IMR-90 (cell line): Measurements from ENCODE around the gene RBP4. TPM values are rescaled to one million over a fixed set of nuclear protein-coding genes. Genes with fewer than 3 reads are reported as not detected.

Source experiments
- ATAC-seq: fragments of 200-7000 bp; cut with Tn5 transposase; 2 replicates; pipeline ENCODE4 v1.9.1; 2020; ENCODE audit warnings: low read depth, mild to moderate bottlenecking, moderate library complexity
- BruUV-seq: library from RNA; stranded (reverse); fragments of 400-500 nt; replicated peaks from 2 replicates; lab custom pipeline; 2021; lab: Mats Ljungman, UMichigan
- CTCF ChIA-PET: fragments of 300-600 bp; formaldehyde crosslinking; extraction: SDS; loops from one replicate; lab custom pipeline; 2021; ENCODE audit warnings: antibody characterized with exemption; lab: Yijun Ruan, JAX
- POLR2A ChIA-PET: fragments of 300-600 bp; sonication (Branson Sonifier 250); formaldehyde crosslinking; loops from one replicate; lab custom pipeline; 2022; ENCODE audit warnings: antibody characterized with exemption; ENCODE audit not compliant: unreplicated experiment; lab: Charles Lee
- DNase-seq: peaks from one replicate; pipeline ENCODE4 v3.0.0; 2013
- H2AFZ ChIP-seq: replicated peaks from 2 replicates; pipeline ENCODE3; 2013; ENCODE audit warnings: low read length, mild to moderate bottlenecking; ENCODE audit not compliant: poor library complexity
- H2AK5ac ChIP-seq: 2 replicates; pipeline ENCODE4 v1.6.1; 2013; ENCODE audit warnings: low read depth, low read length, inconsistent platforms
- H2AK9ac ChIP-seq: replicated peaks from 2 replicates; pipeline ENCODE3; 2013; ENCODE audit warnings: mild to moderate bottlenecking, low read depth, low read length, moderate library complexity; ENCODE audit not compliant: poor library complexity
- H2BK120ac ChIP-seq: 2 replicates; pipeline ENCODE4 v1.6.1; 2013; ENCODE audit warnings: low read depth, low read length, inconsistent platforms
- H2BK15ac ChIP-seq: 3 replicates; pipeline ENCODE4 v1.6.1; 2013; ENCODE audit warnings: low read depth, low read length, inconsistent platforms
- H2BK20ac ChIP-seq: 2 replicates; pipeline ENCODE4 v1.6.1; 2013; ENCODE audit warnings: low read depth, mild to moderate bottlenecking, inconsistent platforms, low read length, moderate library complexity
- H2BK5ac ChIP-seq: 2 replicates; pipeline ENCODE4 v1.6.1; 2013; ENCODE audit warnings: mild to moderate bottlenecking, low read depth, low read length, inconsistent platforms; ENCODE audit not compliant: poor library complexity, severe bottlenecking
- H3K14ac ChIP-seq: replicated peaks from 2 replicates; pipeline ENCODE4 v1.6.1; 2013; ENCODE audit warnings: low read depth, low read length, inconsistent platforms
- H3K18ac ChIP-seq: 2 replicates; pipeline ENCODE4 v1.6.1; 2013; ENCODE audit warnings: low read depth, low read length, control low read depth
- H3K23ac ChIP-seq: 2 replicates; pipeline ENCODE4 v1.6.1; 2013; ENCODE audit warnings: low read depth, low read length, inconsistent platforms
- H3K27ac ChIP-seq: 2 replicates; pipeline ENCODE4 v1.5.1; 2013; ENCODE audit warnings: mild to moderate bottlenecking, control low read depth, low read length; ENCODE audit not compliant: insufficient read depth
- H3K27me3 ChIP-seq: 2 replicates; pipeline ENCODE4 v1.6.1; 2013; ENCODE audit warnings: low read length; ENCODE audit not compliant: control insufficient read depth, insufficient read depth
- H3K36me3 ChIP-seq: 2 replicates; pipeline ENCODE4 v1.6.1; 2013; ENCODE audit warnings: low read length, mixed read lengths; ENCODE audit not compliant: control insufficient read depth, insufficient read depth
- H3K4ac ChIP-seq: 2 replicates; pipeline ENCODE4 v1.6.1; 2013; ENCODE audit warnings: low read depth, low read length, inconsistent platforms
- H3K4me1 ChIP-seq: 2 replicates; pipeline ENCODE4 v1.6.1; 2013; ENCODE audit warnings: low read length, mixed read lengths; ENCODE audit not compliant: control insufficient read depth, insufficient read depth
- H3K4me2 ChIP-seq: 2 replicates; pipeline ENCODE4 v1.6.1; 2013; ENCODE audit warnings: low read depth, mild to moderate bottlenecking, control low read depth, low read length, moderate library complexity
- H3K4me3 ChIP-seq: 2 replicates; pipeline ENCODE4 v1.5.1; 2013; ENCODE audit warnings: low read depth, mild to moderate bottlenecking, control low read depth, low read length, moderate library complexity; ENCODE audit not compliant: insufficient read depth
- H3K56ac ChIP-seq: 2 replicates; pipeline ENCODE4 v1.6.1; 2013; ENCODE audit warnings: low read length, inconsistent platforms; ENCODE audit not compliant: insufficient read depth; ENCODE audit errors: extremely low read depth
- H3K79me1 ChIP-seq, 2 experiments: 2 replicates each; pipeline ENCODE4 v1.6.1; 2013; ENCODE audit warnings: low read length in 2 of 2, inconsistent platforms in 1 of 2, low read depth in 1 of 2
- H3K9ac ChIP-seq: 2 replicates; pipeline ENCODE4 v1.6.1; 2013; ENCODE audit warnings: low read depth, low read length, control low read depth
- H3K9me1 ChIP-seq: 2 replicates; pipeline ENCODE4 v1.6.1; 2013; ENCODE audit warnings: low read length, inconsistent platforms; ENCODE audit not compliant: insufficient read depth
- H3K9me3 ChIP-seq: 2 replicates; pipeline ENCODE4 v1.6.1; 2013; ENCODE audit warnings: low read length; ENCODE audit not compliant: control insufficient read depth, insufficient read depth
- H4K20me1 ChIP-seq: 2 replicates; pipeline ENCODE4 v1.6.1; 2013; ENCODE audit warnings: low read length, inconsistent platforms; ENCODE audit not compliant: insufficient read depth
- H4K5ac ChIP-seq: 2 replicates; pipeline ENCODE4 v1.6.1; 2013; ENCODE audit warnings: mild to moderate bottlenecking, low read depth, low read length, control low read depth
- H4K8ac ChIP-seq, 2 experiments: 2 replicates each; pipeline ENCODE4 v1.6.1; 2013; ENCODE audit warnings: low read depth in 2 of 2, low read length in 2 of 2, control low read depth in 1 of 2, inconsistent platforms in 1 of 2
- H4K91ac ChIP-seq: 2 replicates; pipeline ENCODE4 v1.6.1; 2013; ENCODE audit warnings: low read depth, low read length, inconsistent platforms; ENCODE audit not compliant: insufficient read depth
- BHLHE40 ChIP-seq: fragments of 150-350 bp; IDR thresholded peaks from 2 replicates; pipeline ENCODE4 v1.6.1; 2016; ENCODE audit warnings: mild to moderate bottlenecking, low read depth, low read length
- CEBPB ChIP-seq: IDR thresholded peaks from 2 replicates; pipeline ENCODE4 v1.6.1; 2012; ENCODE audit warnings: low read depth, low read length, improper control_type of control experiment
- CHD1 ChIP-seq: IDR thresholded peaks from 2 replicates; pipeline ENCODE4 v1.6.1; 2012; ENCODE audit warnings: low read depth, low read length, improper control_type of control experiment
- CTCF ChIP-seq: conservative IDR thresholded peaks from 2 replicates; pipeline ENCODE4 v1.5.1; 2012; ENCODE audit warnings: mild to moderate bottlenecking, low read depth, low read length, improper control_type of control experiment
- FOS ChIP-seq: fragments of 150-350 bp; IDR thresholded peaks from 2 replicates; pipeline ENCODE4 v1.6.1; 2016; ENCODE audit warnings: low read depth, low read length
- MAFK ChIP-seq: IDR thresholded peaks from 2 replicates; pipeline ENCODE4 v1.6.1; 2012; ENCODE audit warnings: low read depth, low read length, improper control_type of control experiment
- MAZ ChIP-seq: IDR thresholded peaks from 2 replicates; pipeline ENCODE4 v1.6.1; 2012; ENCODE audit warnings: low read depth, mild to moderate bottlenecking, low read length, improper control_type of control experiment, moderate library complexity, borderline replicate concordance
- MXI1 ChIP-seq: IDR thresholded peaks from 2 replicates; pipeline ENCODE4 v1.6.1; 2012; ENCODE audit warnings: low read depth, mild to moderate bottlenecking, low read length, moderate library complexity, borderline replicate concordance
- NFE2L2 ChIP-seq: fragments of 150-350 bp; IDR thresholded peaks from 2 replicates; pipeline ENCODE4 v1.6.1; 2016; ENCODE audit warnings: low read depth, mild to moderate bottlenecking, low read length
- POLR2A ChIP-seq: IDR thresholded peaks from 2 replicates; pipeline ENCODE4 v1.6.1; 2012; ENCODE audit warnings: mild to moderate bottlenecking, low read depth, low read length
- RCOR1 ChIP-seq: IDR thresholded peaks from 2 replicates; pipeline ENCODE4 v1.6.1; 2012; ENCODE audit warnings: mild to moderate bottlenecking, low read length, improper control_type of control experiment; ENCODE audit not compliant: insufficient replicate concordance
- RFX5 ChIP-seq: IDR thresholded peaks from 2 replicates; pipeline ENCODE4 v1.8.0; 2012; ENCODE audit warnings: low read depth, mild to moderate bottlenecking, low read length, moderate library complexity
- WGBS, 2 experiments: methylation state at CpG; one replicate each; pipeline versions ENCODE4 v1.1.5 to v1.1.7; 2013; ENCODE audit warnings: missing lambda C conversion rate in 2 of 2; ENCODE audit not compliant: insufficient read length in 1 of 2; ENCODE audit errors: extremely low coverage in 2 of 2; 5-methylcytosine and 5-hydroxymethylcytosine counted together
- dilution Hi-C: fragments of 300-500 bp; cut with HindIII; formaldehyde crosslinking; loops from one replicate; pipeline ENCODE4 v1.14.3; 2018; ENCODE audit warnings: low sequenced_read_pairs; ENCODE audit not compliant: unreplicated experiment
- in situ Hi-C: fragments of 300-500 bp; cut with MboI; formaldehyde crosslinking; loops from 3 replicates; pipeline ENCODE4 v1.14.3; 2019; ENCODE audit warnings: low sequenced_read_pairs, inconsistent platforms, mixed read lengths
- intact Hi-C: fragments of 100-400 bp; cut with micrococcal nuclease; formaldehyde crosslinking; loops from 2 replicates; pipeline ENCODE4 v1.10.0; 2022
- polyA plus RNA-seq, 3 experiments: library from polyadenylated mRNA; depleted of rRNA; stranded (reverse); fragments of >200 nt; gene quantifications; 2 replicates each; pipeline ENCODE4 v1.2.3, GENCODE V29; 2012; ENCODE audit warnings: low replicate concordance in 1 of 3
- total RNA-seq: library from RNA; depleted of rRNA; stranded (reverse); fragments of >200 nt; gene quantifications from 2 replicates; pipeline ENCODE4 v1.2.3, GENCODE V29; 2012

RBP4 gene
- total and polyA plus RNA-seq, 2 of the 4 experiments (the other 2 are of a cell fraction), result not detected

DNA sequence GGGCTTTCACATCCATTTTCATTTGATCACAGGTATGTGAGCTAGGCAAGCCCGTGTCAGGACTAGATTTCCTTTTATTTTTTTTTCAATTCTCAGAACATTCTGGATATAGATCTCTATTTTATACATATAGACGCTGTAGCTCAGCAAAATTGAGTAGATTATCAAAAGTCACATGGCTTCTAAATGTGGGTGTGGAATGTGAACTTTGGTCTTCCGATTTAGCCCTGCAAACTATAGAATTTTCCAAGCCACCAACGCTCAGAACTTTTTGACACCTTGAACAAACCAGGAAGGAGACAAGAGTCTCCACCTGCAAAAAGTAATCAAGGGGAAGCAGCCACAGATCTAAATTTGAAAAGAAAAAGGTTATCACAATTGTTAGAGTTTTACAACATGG is 50.4 kb downstream of the RBP4 start:
- no peak overlapping the region for H2BK120ac ChIP-seq
- ATAC-seq (no peak), DNase-seq (no peak)
- no peaks in the 10 kb centered on the region for H4K20me1 ChIP-seq
- no peak overlapping the region for H3K27ac ChIP-seq
- no peaks in the 10 kb centered on the region for H3K9me3 ChIP-seq
- no peak overlapping the region for H4K91ac ChIP-seq
- intact Hi-C loops (no loop called here), in situ Hi-C loops (loop anchor here (10.0 kb wide), 1 partner anchor 124 kb away; no protein-coding TSS in a partner anchor), dilution Hi-C loops (no loop called here)
- no peak overlapping the region for H3K14ac ChIP-seq
- ChIA-PET POLR2A (no interaction called here), CTCF (interaction anchor here (0.8 to 1.2 kb wide), 2 partner anchors 8 to 41 kb away, joined by 3 read pairs; no protein-coding TSS in a partner anchor)
- no peak overlapping the region for H2BK15ac ChIP-seq
- no peak overlapping the region for H3K9ac ChIP-seq
- no peak overlapping the region for H3K18ac ChIP-seq
- H3K4me3 ChIP-seq, result no peak overlapping the region
- BruUV-seq, result no TSS peak
- no peak overlapping the region for H2AFZ ChIP-seq
- H4K8ac ChIP-seq, result no peak overlapping the region
- peaks cover 6% of the 10 kb centered on the region; the same call in 1 of the 2 replicates for H3K9me1 ChIP-seq
- no peak overlapping the region for H3K56ac ChIP-seq
- no peaks in the 10 kb centered on the region for H3K36me3 ChIP-seq
- H2AK9ac ChIP-seq, result no peak overlapping the region
- H2BK5ac ChIP-seq, result no peak overlapping the region
- no peaks in the 10 kb centered on the region for H3K27me3 ChIP-seq
- H3K4me2 ChIP-seq, result no peak overlapping the region
- H2BK20ac ChIP-seq, result no peak overlapping the region
- no CpG with 5 or more reads among the region's 4 CpGs for WGBS, 2 experiments
- TF ChIP-seq CHD1 (no peak), MXI1 (no peak), RFX5 (no peak), MAFK (no peak), CTCF (no peak), MAZ (no peak), BHLHE40 (no peak), POLR2A (no peak), RCOR1 (no peak), CEBPB (no peak), NFE2L2 (no peak), FOS (no peak)
- no peak overlapping the region for H3K23ac ChIP-seq
- H4K5ac ChIP-seq, result no peak overlapping the region
- peak overlapping the region; percentile 4; the same call in 1 of the 2 replicates for H2AK5ac ChIP-seq
- no peak overlapping the region for H3K4ac ChIP-seq
- no peaks in the 10 kb centered on the region for H3K79me1 ChIP-seq
- H3K4me1 ChIP-seq, result peaks cover 6% of the 10 kb centered on the region
